ENCODE data around the gene APBA1.

APBA1 gene

GRCh38 chr9:69515810-69516209, 156.4 kb downstream of the APBA1 start:
- DNase-seq = no peak

GRCh38 chr9:69513141-69513820, 158.9 kb downstream of the APBA1 start:
- DNase-seq = no peak

GRCh38 chr9:69504058-69504457, 168.1 kb downstream of the APBA1 start:
- no peak for DNase-seq

GRCh38 chr9:69502671-69503301, 169.4 kb downstream of the APBA1 start:
- DNase-seq = no peak

GRCh38 chr9:69500896-69501295, 171.3 kb downstream of the APBA1 start:
- no peak for DNase-seq

GRCh38 chr9:69499959-69500358, 172.2 kb downstream of the APBA1 start:
- no peak for DNase-seq

- DNase-seq = no peak
These were observed 172.8 kb downstream of the APBA1 start for GRCh38 chr9:69499407-69499806.

GRCh38 chr9:69498470-69498869, 173.7 kb downstream of the APBA1 start:
- DNase-seq = no peak

GRCh38 chr9:69497816-69498215, 174.4 kb downstream of the APBA1 start:
- DNase-seq = no peak

- no peak for DNase-seq
These were observed 175.2 kb downstream of the APBA1 start for GRCh38 chr9:69496846-69497450.

- no peak for DNase-seq
These were observed 176.9 kb downstream of the APBA1 start for GRCh38 chr9:69495296-69495695.

GRCh38 chr9:69494763-69495162, 177.4 kb downstream of the APBA1 start:
- DNase-seq = no peak

GRCh38 chr9:69494208-69494607, 178.0 kb downstream of the APBA1 start:
- no peak for DNase-seq

GRCh38 chr9:69486498-69486897, 185.7 kb downstream of the APBA1 start:
- no peak for DNase-seq

- DNase-seq = no peak
These were observed 186.7 kb downstream of the APBA1 start for GRCh38 chr9:69485466-69485865.

GRCh38 chr9:69483886-69484422, 188.2 kb downstream of the APBA1 start:
- no peak for DNase-seq

- DNase-seq = no peak
These were observed 195.4 kb downstream of the APBA1 start for GRCh38 chr9:69476797-69477196.

- peak; percentile 3 for DNase-seq
These were observed 196.2 kb downstream of the APBA1 start for GRCh38 chr9:69476016-69476415.

- DNase-seq = no peak
These were observed 197.3 kb downstream of the APBA1 start for GRCh38 chr9:69474821-69475220.

GRCh38 chr9:69472101-69472620, 200.0 kb downstream of the APBA1 start:
- DNase-seq = no peak

GRCh38 chr9:69471433-69471832, 200.7 kb downstream of the APBA1 start:
- no peak for DNase-seq

GRCh38 chr9:69470186-69470977, 201.8 kb downstream of the APBA1 start:
- no peak for DNase-seq

- no peak for DNase-seq
These were observed 203.0 kb downstream of the APBA1 start for GRCh38 chr9:69469136-69469535.
